Measurements from ENCODE around the gene MPZL2.

Gene MPZL2

GRCh38 chr11:118217575-118217974, 46.5 kb downstream of the MPZL2 start:
- no peak for DNase-seq

- no peak for DNase-seq
Observed at GRCh38 chr11:118216621-118217481, 47.2 kb downstream of the MPZL2 start.

GRCh38 chr11:118215765-118216164, 48.3 kb downstream of the MPZL2 start:
- DNase-seq: no peak

GRCh38 chr11:118215262-118215661, 48.8 kb downstream of the MPZL2 start:
- no peak for DNase-seq

- peak; percentile 45 for DNase-seq
Observed at GRCh38 chr11:118214210-118214914, 49.7 kb downstream of the MPZL2 start.

- DNase-seq: no peak
Observed at GRCh38 chr11:118213781-118214180, 50.3 kb downstream of the MPZL2 start.

GRCh38 chr11:118213201-118213600, 50.9 kb downstream of the MPZL2 start:
- no peak for DNase-seq

- peak; percentile 11 for DNase-seq
Observed at GRCh38 chr11:118212781-118213191, 51.3 kb downstream of the MPZL2 start.

GRCh38 chr11:118212131-118212725, 51.9 kb downstream of the MPZL2 start:
- DNase-seq: no peak

GRCh38 chr11:118211006-118211405, 53.1 kb downstream of the MPZL2 start:
- no peak for DNase-seq

GRCh38 chr11:118210323-118210722, 53.8 kb downstream of the MPZL2 start:
- no peak for DNase-seq

- no peak for DNase-seq
Observed at GRCh38 chr11:118209033-118209432, 55.1 kb downstream of the MPZL2 start.

GRCh38 chr11:118207079-118207478, 57.0 kb downstream of the MPZL2 start:
- no peak for DNase-seq

- DNase-seq: no peak
Observed at GRCh38 chr11:118206391-118207031, 57.6 kb downstream of the MPZL2 start.

GRCh38 chr11:118205606-118206378, 58.3 kb downstream of the MPZL2 start:
- no peak for DNase-seq

Data from RPMI8226 (cell line).